H1 (cell line): ENCODE results near the gene ROR1. TPM values are rescaled to one million over a fixed set of nuclear protein-coding genes. Genes with fewer than 3 reads are reported as not detected.

ENCODE experiments used
- CTCF ChIA-PET: fragments of 300-600 bp; sonication (Branson Sonifier 250); formaldehyde crosslinking; loops from one replicate; lab custom pipeline; 2021; ENCODE audit not compliant: partially characterized antibody; lab: Charles Lee
- POLR2A ChIA-PET: fragments of 300-600 bp; sonication (Branson Sonifier 250); formaldehyde crosslinking; loops from one replicate; lab custom pipeline; 2021; ENCODE audit warnings: inconsistent platforms; ENCODE audit not compliant: partially characterized antibody; lab: Charles Lee
- DNase-seq, 2 experiments: peaks; one replicate each; pipeline versions ENCODE4 v3.0.0 to v3.0.0-alpha.2; 2010 to 2022; ENCODE audit warnings: low spot score in 2 of 2, low read depth in 1 of 2, mixed read lengths in 1 of 2
- FAIRE-seq: peaks from 2 replicates; lab custom pipeline; 2011; peaks lifted over from hg19 to GRCh38; lab: Jason Lieb, UNC
- H2AFZ ChIP-seq: 2 replicates; pipeline ENCODE4 v1.8.1; 2012; ENCODE audit warnings: low read length, inconsistent platforms
- H2AK5ac ChIP-seq: 2 replicates; pipeline ENCODE4 v1.6.1; 2013; ENCODE audit warnings: low read depth, low read length
- H2BK120ac ChIP-seq: replicated peaks from 2 replicates; pipeline ENCODE3; 2013; ENCODE audit warnings: low read depth, low read length, inconsistent platforms
- H2BK12ac ChIP-seq: 2 replicates; pipeline ENCODE4 v1.6.1; 2013; ENCODE audit warnings: low read depth, low read length
- H2BK15ac ChIP-seq: 2 replicates; pipeline ENCODE4 v1.6.1; 2013; ENCODE audit warnings: low read length
- H2BK20ac ChIP-seq: 2 replicates; pipeline ENCODE4 v1.6.1; 2013; ENCODE audit warnings: low read length
- H2BK5ac ChIP-seq: 2 replicates; pipeline ENCODE4 v1.6.1; 2013; ENCODE audit warnings: low read depth, low read length
- H3K14ac ChIP-seq: 2 replicates; pipeline ENCODE4 v1.6.1; 2013; ENCODE audit warnings: inconsistent platforms; ENCODE audit not compliant: insufficient read length
- H3K18ac ChIP-seq: 2 replicates; pipeline ENCODE4 v1.6.1; 2013; ENCODE audit warnings: low read length; ENCODE audit errors: extremely low read depth
- H3K23ac ChIP-seq: 2 replicates; pipeline ENCODE4 v1.6.1; 2013; ENCODE audit warnings: inconsistent platforms; ENCODE audit not compliant: insufficient read length
- H3K23me2 ChIP-seq: 2 replicates; pipeline ENCODE4 v1.6.1; 2013; ENCODE audit warnings: low read depth, low read length
- H3K27ac ChIP-seq: 2 replicates; pipeline ENCODE4 v1.6.1; 2011; ENCODE audit warnings: low read depth, low read length, inconsistent platforms
- H3K27me3 ChIP-seq, 4 experiments: replicated peaks in 1 of 4; 1 replicate in 1 of 4; 2 replicates in 3 of 4; pipeline versions ENCODE4 v1.6.1 to v1.8.1; 2011 to 2013; ENCODE audit warnings: low read length in 3 of 4, mild to moderate bottlenecking in 3 of 4, inconsistent platforms in 2 of 4, mixed read lengths in 2 of 4, moderate library complexity in 1 of 4; ENCODE audit not compliant: control insufficient read depth in 3 of 4, insufficient read depth in 3 of 4; ENCODE audit errors: extremely low read depth in 1 of 4
- H3K36me3 ChIP-seq, 4 experiments: 2 replicates each; pipeline versions ENCODE4 v1.6.1 to v1.8.1; 2011 to 2013; ENCODE audit warnings: mild to moderate bottlenecking in 4 of 4, low read length in 3 of 4, moderate library complexity in 2 of 4, control low read depth in 1 of 4, inconsistent platforms in 1 of 4; ENCODE audit not compliant: insufficient read depth in 4 of 4, control insufficient read depth in 2 of 4
- H3K4ac ChIP-seq: replicated peaks from 2 replicates; pipeline ENCODE3; 2013; ENCODE audit warnings: low read length, low read depth, mixed read lengths, inconsistent platforms; ENCODE audit not compliant: insufficient read length
- H3K4me1 ChIP-seq, 4 experiments: replicated peaks in 1 of 4; 1 replicate in 1 of 4; 2 replicates in 3 of 4; pipeline versions ENCODE4 v1.6.1 to v1.8.1; 2011 to 2013; ENCODE audit warnings: low read length in 3 of 4, inconsistent platforms in 2 of 4, mixed read lengths in 1 of 4; ENCODE audit not compliant: insufficient read depth in 4 of 4, control insufficient read depth in 3 of 4
- H3K4me2 ChIP-seq, 2 experiments: 2 replicates each; pipeline versions ENCODE4 v1.6.1 to v1.8.1; 2011 to 2013; ENCODE audit warnings: low read depth in 2 of 2, low read length in 2 of 2, control low read depth in 1 of 2, inconsistent platforms in 1 of 2, mild to moderate bottlenecking in 1 of 2; ENCODE audit not compliant: insufficient read depth in 1 of 2
- H3K4me3 ChIP-seq, 4 experiments: fragments of 200-600, 300-600 bp in 1 of 4; sonication (generic), shearing (Covaris generic), sonication (Bioruptor Twin) in 1 of 4; 2 replicates each; pipeline versions ENCODE4 v1.5.1 to v1.8.1; 2011 to 2016; ENCODE audit warnings: low read length in 4 of 4, low read depth in 3 of 4, control low read depth in 2 of 4, inconsistent platforms in 2 of 4, mild to moderate bottlenecking in 2 of 4, mixed read lengths in 1 of 4, moderate library complexity in 1 of 4; ENCODE audit not compliant: insufficient read depth in 2 of 4; ENCODE audit errors: extremely low read depth in 1 of 4
- H3K56ac ChIP-seq: replicated peaks from 2 replicates; pipeline ENCODE3; 2013; ENCODE audit warnings: low read depth, mild to moderate bottlenecking, mixed read lengths, low read length, inconsistent platforms; ENCODE audit not compliant: insufficient read length
- H3K79me1 ChIP-seq: 2 replicates; pipeline ENCODE4 v1.6.1; 2013; ENCODE audit warnings: low read depth, low read length, control low read depth
- H3K79me2 ChIP-seq, 2 experiments: 2 replicates each; pipeline versions ENCODE4 v1.6.1 to v1.8.1; 2012 to 2013; ENCODE audit warnings: low read length in 2 of 2, mild to moderate bottlenecking in 2 of 2, inconsistent platforms in 1 of 2; ENCODE audit not compliant: insufficient read depth in 2 of 2, control insufficient read depth in 1 of 2
- H3K9ac ChIP-seq, 4 experiments: replicated peaks in 1 of 4; 1 replicate in 1 of 4; 2 replicates in 3 of 4; pipeline versions ENCODE4 v1.6.1 to v1.8.1; 2011 to 2013; ENCODE audit warnings: low read depth in 3 of 4, low read length in 3 of 4, control low read depth in 2 of 4, mild to moderate bottlenecking in 2 of 4, moderate library complexity in 2 of 4, inconsistent platforms in 1 of 4; ENCODE audit errors: extremely low read depth in 1 of 4
- H3K9me3 ChIP-seq, 2 experiments: 2 replicates each; pipeline versions ENCODE4 v1.6.1 to v1.8.1; 2012 to 2013; ENCODE audit warnings: mild to moderate bottlenecking in 2 of 2, moderate library complexity in 2 of 2, control low read depth in 1 of 2, inconsistent platforms in 1 of 2, low read depth in 1 of 2, low read length in 1 of 2, mixed read lengths in 1 of 2; ENCODE audit not compliant: insufficient read depth in 2 of 2
- H4K20me1 ChIP-seq, 2 experiments: replicated peaks in 1 of 2; 2 replicates each; pipeline versions ENCODE3 to v1.8.1; 2011 to 2013; ENCODE audit warnings: inconsistent platforms in 2 of 2, low read length in 2 of 2, mild to moderate bottlenecking in 1 of 2; ENCODE audit not compliant: insufficient read depth in 2 of 2, control insufficient read depth in 1 of 2
- H4K5ac ChIP-seq: 2 replicates; pipeline ENCODE4 v1.6.1; 2013; ENCODE audit warnings: low read length, low read depth, mixed read lengths, inconsistent platforms; ENCODE audit not compliant: insufficient read length
- H4K8ac ChIP-seq: 2 replicates; pipeline ENCODE4 v1.8.0; 2013; ENCODE audit warnings: mild to moderate bottlenecking, moderate library complexity, low read length, inconsistent platforms; ENCODE audit not compliant: insufficient read depth; ENCODE audit errors: extremely low read depth
- H4K91ac ChIP-seq: replicated peaks from 2 replicates; pipeline ENCODE3; 2013; ENCODE audit warnings: low read length, mixed read lengths, inconsistent platforms; ENCODE audit not compliant: insufficient read length
- ASH2L ChIP-seq: fragments of 200-600, 300-600 bp; sonication (generic); IDR thresholded peaks from one replicate; pipeline ENCODE4 v1.7.1; 2017; ENCODE audit warnings: low read length
- BRCA1 ChIP-seq: IDR thresholded peaks from 2 replicates; pipeline ENCODE4 v1.6.1; 2012; ENCODE audit warnings: low read depth, low read length, improper control_type of control experiment
- CBX8 ChIP-seq: fragments of 300-800, 300-1000 bp; sonication (generic); IDR thresholded peaks from 2 replicates; pipeline ENCODE4 v1.7.1; 2016; ENCODE audit warnings: low read depth, low read length, borderline replicate concordance
- CHD2 ChIP-seq: IDR thresholded peaks from 2 replicates; pipeline ENCODE4 v1.6.1; 2012; ENCODE audit warnings: low read length, improper control_type of control experiment
- CREB1 ChIP-seq: IDR thresholded peaks from 2 replicates; pipeline ENCODE4 v1.6.1; 2012; ENCODE audit warnings: inconsistent platforms
- NANOG ChIP-seq: IDR thresholded peaks from 2 replicates; pipeline ENCODE4 v1.6.1; 2011; ENCODE audit warnings: low read length, low read depth, mild to moderate bottlenecking, inconsistent platforms; ENCODE audit not compliant: insufficient read depth, poor library complexity, severe bottlenecking
- RXRA ChIP-seq: IDR thresholded peaks from 2 replicates; pipeline ENCODE4 v1.6.1; 2011; ENCODE audit warnings: low read depth, mild to moderate bottlenecking, low read length, moderate library complexity; ENCODE audit not compliant: insufficient read depth
- SP1 ChIP-seq: IDR thresholded peaks from 2 replicates; pipeline ENCODE4 v1.6.1; 2011; ENCODE audit warnings: low read depth, low read length
- SUZ12 ChIP-seq: fragments of 200-600 bp; sonication (generic); IDR thresholded peaks from 2 replicates; pipeline ENCODE4 v1.6.1; 2012; ENCODE audit warnings: mild to moderate bottlenecking, inconsistent platforms, low read length, moderate library complexity, mixed read lengths
- WGBS, 2 experiments: shearing (Covaris generic) in 1 of 2; methylation state at CpG; one replicate each; pipeline versions ENCODE4 v1.1.6 to v1.1.7; 2013 to 2015; ENCODE audit warnings: low lambda C conversion rate in 2 of 2, mixed read lengths in 2 of 2, inconsistent platforms in 1 of 2, low coverage in 1 of 2, missing lambda C conversion rate in 1 of 2; ENCODE audit not compliant: insufficient replicate concordance in 2 of 2, insufficient coverage in 1 of 2, insufficient read length in 1 of 2; ENCODE audit errors: extremely low coverage in 1 of 2, missing lambda C conversion rate in 1 of 2; 5-methylcytosine and 5-hydroxymethylcytosine counted together
- polyA plus RNA-seq, 7 experiments: library from polyadenylated mRNA; depleted of rRNA in 3 of 7; stranded (reverse) in 5 of 7; unstranded in 2 of 7; fragments of >200 nt in 5 of 7; fragments of 200-250 nt in 2 of 7; gene quantifications; 1 replicate in 5 of 7; 2 replicates in 1 of 7; 4 replicates in 1 of 7; pipeline versions ENCODE4 v1.2.1 to v1.2.3, GENCODE V29; 2011 to 2013; ENCODE audit warnings: missing spikeins in 2 of 7, mixed read lengths in 2 of 7
- total RNA-seq: library from RNA; stranded (reverse); fragmentation: NEBNext Ultra II Directional; extraction: Animal tissue kit (Norgen Biotek cat#: 25700); gene quantifications from 2 replicates; pipeline ENCODE4 v1.2.1, GENCODE V29; 2021

The ROR1 gene
- total and polyA plus RNA-seq, 2 of the 8 experiments (the other 6 are each of a cell fraction or from before 2014, with no cell fraction given): 33.6 to 73.6 TPM

- Histone ChIP-seq H3K9me3 (no peaks in the 10 kb centered on the region), H3K4me3 (no peak overlapping the region), H2BK12ac (no peak overlapping the region), H4K8ac (no peak overlapping the region), H2AK5ac (no peak overlapping the region), H3K56ac (no peak overlapping the region), H3K18ac (no peak overlapping the region), H3K27me3 (no peaks in the 10 kb centered on the region), H2BK120ac (no peak overlapping the region), H3K36me3 (no peaks in the 10 kb centered on the region), H3K14ac (no peak overlapping the region), H4K91ac (no peak overlapping the region), H3K4ac (no peak overlapping the region), H3K79me2 (peaks cover 15 to 100% of the 10 kb centered on the region in 2 experiments; a peak in 3 of 4 replicates), H3K9ac (no peak overlapping the region), H3K23me2 (no peaks in the 10 kb centered on the region), H3K4me1 (peaks cover 13 to 58% (median 41%) of the 10 kb centered on the region in 4 experiments), H3K23ac (no peak overlapping the region), H4K20me1 (peaks cover 0 to 7% of the 10 kb centered on the region in 2 experiments), H2BK15ac (no peak overlapping the region), H3K27ac (no peak overlapping the region), H3K79me1 (peaks cover 7% of the 10 kb centered on the region; the same call in 1 of the 2 replicates), H2AFZ (no peak overlapping the region), H4K5ac (no peak overlapping the region), H2BK20ac (no peak overlapping the region), H3K4me2 (no peak overlapping the region; a peak in 1 of 4 replicates), H2BK5ac (no peak overlapping the region)
- ChIA-PET POLR2A (interaction anchor here (1.4 to 1.6 kb wide), 2 partner anchors 12 to 98 kb away, joined by 3 to 7 read pairs; no protein-coding TSS in a partner anchor), CTCF (interaction anchor here (1.1 to 10.3 kb wide), 5 partner anchors 11 to 288 kb away, joined by 3 to 74 read pairs (median 6); no protein-coding TSS in a partner anchor)
- WGBS, 2 experiments: 82% methylated on average over 6 of the region's 6 CpGs; no CpG with 5 or more reads in 1 of the 2 experiments
- TF ChIP-seq SP1 (no peak), CHD2 (no peak), CBX8 (no peak), BRCA1 (no peak), ASH2L (no peak), RXRA (no peak), CREB1 (no peak), SUZ12 (no peak), NANOG (no peak)
- no peak for FAIRE-seq
- DNase-seq: no peak
Observed at GRCh38 chr1:63909526-63909925, 135.7 kb downstream of the ROR1 start.
